Measurements from ENCODE around the gene PLEKHG3. TPM values are rescaled to one million over a fixed set of nuclear protein-coding genes. Genes with fewer than 3 reads are reported as not detected.

Gene PLEKHG3
- total and polyA plus RNA-seq, 10 of the 15 experiments (the other 5 are each of a cell fraction or from before 2014, with no cell fraction given): 0.03 to 0.73 (median 0.07) TPM; not detected in 5

GRCh38 chr14:64786296-64787149 is 82.3 kb downstream of the PLEKHG3 start:
- WGBS (ENCODE audit: insufficient coverage, insufficient replicate concordance, low lambda C conversion rate, missing lambda C conversion rate): 46% methylated on average over 24 of the region's 24 CpGs
- ATAC-seq (no peak), DNase-seq (ENCODE audit: low read depth, low spot score) (no peak), FAIRE-seq (no peak)
- Histone ChIP-seq H2AFZ (ENCODE audit: control insufficient read depth, low read depth, low read length) (no peak overlapping the region), H3K4me2 (ENCODE audit: control insufficient read depth, insufficient read depth) (no peak overlapping the region), H3K27me3 (replicated peaks in 1 of 2; ENCODE audit: control insufficient read depth in 2 of 2, insufficient read depth in 2 of 2, low read length in 1 of 2) (peaks cover 1 to 3% of the 10 kb centered on the region in 2 experiments; a peak in 3 of 4 replicates), H3K27ac (ENCODE audit: control insufficient read depth, insufficient read depth) (no peak overlapping the region), H3K36me3 (ENCODE audit: control insufficient read depth in 2 of 2, insufficient read depth in 2 of 2, low read length in 1 of 2) (no peaks in the 10 kb centered on the region), H3K9ac (ENCODE audit: control insufficient read depth, insufficient read depth, low read length) (no peak overlapping the region), H4K20me1 (ENCODE audit: control insufficient read depth, insufficient read depth) (no peaks in the 10 kb centered on the region), H3K9me3 (replicated peaks; ENCODE audit: control insufficient read depth, insufficient read depth, low read length) (no peaks in the 10 kb centered on the region), H3K4me1 (ENCODE audit: control insufficient read depth, insufficient read depth, low read length) (no peaks in the 10 kb centered on the region), H3K79me2 (ENCODE audit: control insufficient read depth, insufficient read depth, low read length) (no peaks in the 10 kb centered on the region), H3K4me3 (no peak overlapping the region)
- BruUV-seq (replicated peaks): no TSS peak
- POLR2A ChIA-PET: no interaction called here
- TF ChIP-seq WRNIP1 (IDR thresholded peaks at IDR 0.05; ENCODE audit: borderline replicate concordance, low read depth, low read length) (no peak), IKZF2 (IDR thresholded peaks at IDR 0.05) (no peak), ZNF274 (IDR thresholded peaks at IDR 0.05; ENCODE audit: insufficient read depth, insufficient read length) (no peak), POLR2AphosphoS2 (IDR thresholded peaks at IDR 0.05; ENCODE audit: low read depth, low read length) (no peak), BMI1 (IDR thresholded peaks at IDR 0.05; ENCODE audit: borderline replicate concordance) (no peak), ZZZ3 (IDR thresholded peaks at IDR 0.05; ENCODE audit: control insufficient read depth, insufficient read length, low read depth) (no peak)
- CTCF ChIA-PET: no interaction called here
- SMC1A ChIA-PET (ENCODE audit: uncharacterized antibody, unreplicated experiment): no interaction called here
- RAD21 ChIA-PET (ENCODE audit: unreplicated experiment): no interaction called here
- intact Hi-C loops (cut with micrococcal nuclease; ENCODE audit: unreplicated experiment) (no loop called here), in situ Hi-C loops (cut with MboI) (no loop called here)

DNA sequence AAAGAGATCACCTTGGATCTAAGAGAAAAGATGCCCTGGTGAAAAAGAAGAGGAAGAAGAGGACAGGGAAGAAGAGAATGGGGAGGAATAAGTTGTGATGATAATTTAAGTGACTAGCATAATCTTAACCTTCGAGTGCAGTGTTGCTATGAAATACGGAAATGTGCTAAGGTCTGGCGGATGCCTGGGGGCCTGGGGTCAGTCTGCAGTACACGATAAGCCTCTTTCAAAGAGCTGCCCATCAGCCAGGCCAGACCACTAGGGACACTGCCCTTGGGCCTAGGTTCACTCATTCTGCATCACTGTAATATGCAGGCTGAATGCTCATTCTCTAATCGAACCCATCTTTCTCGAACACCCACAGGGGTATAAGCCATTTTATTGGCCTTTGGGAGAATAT is 83.4 kb downstream of the PLEKHG3 start:
- RAD21 ChIA-PET (ENCODE audit: unreplicated experiment): no interaction called here
- BruUV-seq (replicated peaks): no TSS peak
- POLR2A ChIA-PET: no interaction called here
- no peak overlapping the region for H3K4me2 ChIP-seq (ENCODE audit: control insufficient read depth, insufficient read depth)
- no peak for DNase-seq (ENCODE audit: low read depth, low spot score)
- CTCF ChIA-PET: interaction anchor here (0.6 kb wide), 1 partner anchor 11 kb away, joined by 3 read pairs; no protein-coding TSS in a partner anchor
- no peak for TF ChIP-seq HCFC1 (IDR thresholded peaks at IDR 0.05; ENCODE audit: low read length)
- no peaks in the 10 kb centered on the region for H3K36me3 ChIP-seq (ENCODE audit: control insufficient read depth in 2 of 2, insufficient read depth in 2 of 2, low read length in 1 of 2)
- H4K20me1 ChIP-seq (ENCODE audit: control insufficient read depth, insufficient read depth): no peaks in the 10 kb centered on the region
- no peak overlapping the region for H3K4me3 ChIP-seq
- no peaks in the 10 kb centered on the region for H3K9me3 ChIP-seq (replicated peaks; ENCODE audit: control insufficient read depth, insufficient read depth, low read length)
- in situ Hi-C loops (cut with MboI): no loop called here
- H3K9ac ChIP-seq (ENCODE audit: control insufficient read depth, insufficient read depth, low read length): no peak overlapping the region
- ATAC-seq: no peak
- no peak overlapping the region for H2AFZ ChIP-seq (ENCODE audit: control insufficient read depth, low read depth, low read length)
- SMC1A ChIA-PET (ENCODE audit: uncharacterized antibody, unreplicated experiment): no interaction called here
- no peak for FAIRE-seq
- peaks cover 1 to 3% of the 10 kb centered on the region in 2 experiments; a peak in 3 of 4 replicates for H3K27me3 ChIP-seq (replicated peaks in 1 of 2; ENCODE audit: control insufficient read depth in 2 of 2, insufficient read depth in 2 of 2, low read length in 1 of 2)
- intact Hi-C loops (cut with micrococcal nuclease; ENCODE audit: unreplicated experiment): no loop called here
- no peak overlapping the region for H3K27ac ChIP-seq (ENCODE audit: control insufficient read depth, insufficient read depth)
- no peaks in the 10 kb centered on the region for H3K79me2 ChIP-seq (ENCODE audit: control insufficient read depth, insufficient read depth, low read length)
- H3K4me1 ChIP-seq (ENCODE audit: control insufficient read depth, insufficient read depth, low read length): no peaks in the 10 kb centered on the region
- 60% methylated on average over 6 of the region's 6 CpGs for WGBS (ENCODE audit: insufficient coverage, insufficient replicate concordance, low lambda C conversion rate, missing lambda C conversion rate)
